ENCODE results near the gene CTXND1.

DNA sequence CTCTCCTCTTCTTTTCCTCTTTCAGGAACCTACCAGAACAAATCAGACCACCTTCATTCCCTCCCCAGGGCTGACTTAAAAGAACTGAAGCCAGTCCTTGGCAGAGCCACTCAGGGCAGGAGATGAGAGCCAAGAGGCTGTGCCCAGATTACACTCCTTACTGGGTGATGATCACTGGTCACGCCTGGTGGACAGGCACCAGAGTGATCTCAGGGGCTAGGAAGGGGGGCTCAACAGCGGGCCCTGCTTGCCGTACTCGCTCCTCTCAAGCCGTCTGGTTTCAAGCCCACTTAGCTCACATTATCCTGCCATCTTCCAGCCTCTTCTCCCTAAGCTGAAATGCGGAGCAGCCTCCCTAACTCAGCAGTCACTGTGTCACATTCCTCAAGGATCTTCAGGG, 100.9 kb downstream of the CTXND1 start:
- TF ChIP-seq, protein P1, sequence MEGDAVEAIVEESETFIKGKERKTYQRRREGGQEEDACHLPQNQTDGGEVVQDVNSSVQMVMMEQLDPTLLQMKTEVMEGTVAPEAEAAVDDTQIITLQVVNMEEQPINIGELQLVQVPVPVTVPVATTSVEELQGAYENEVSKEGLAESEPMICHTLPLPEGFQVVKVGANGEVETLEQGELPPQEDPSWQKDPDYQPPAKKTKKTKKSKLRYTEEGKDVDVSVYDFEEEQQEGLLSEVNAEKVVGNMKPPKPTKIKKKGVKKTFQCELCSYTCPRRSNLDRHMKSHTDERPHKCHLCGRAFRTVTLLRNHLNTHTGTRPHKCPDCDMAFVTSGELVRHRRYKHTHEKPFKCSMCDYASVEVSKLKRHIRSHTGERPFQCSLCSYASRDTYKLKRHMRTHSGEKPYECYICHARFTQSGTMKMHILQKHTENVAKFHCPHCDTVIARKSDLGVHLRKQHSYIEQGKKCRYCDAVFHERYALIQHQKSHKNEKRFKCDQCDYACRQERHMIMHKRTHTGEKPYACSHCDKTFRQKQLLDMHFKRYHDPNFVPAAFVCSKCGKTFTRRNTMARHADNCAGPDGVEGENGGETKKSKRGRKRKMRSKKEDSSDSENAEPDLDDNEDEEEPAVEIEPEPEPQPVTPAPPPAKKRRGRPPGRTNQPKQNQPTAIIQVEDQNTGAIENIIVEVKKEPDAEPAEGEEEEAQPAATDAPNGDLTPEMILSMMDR (IDR thresholded peaks at IDR 0.05): no peak
- TF ChIP-seq POLR2A (IDR thresholded peaks at IDR 0.05): no peak

Measured in right lobe of liver (tissue), 4 donors.